ENCODE measurements around the gene HIVEP3.

The HIVEP3 gene

DNA sequence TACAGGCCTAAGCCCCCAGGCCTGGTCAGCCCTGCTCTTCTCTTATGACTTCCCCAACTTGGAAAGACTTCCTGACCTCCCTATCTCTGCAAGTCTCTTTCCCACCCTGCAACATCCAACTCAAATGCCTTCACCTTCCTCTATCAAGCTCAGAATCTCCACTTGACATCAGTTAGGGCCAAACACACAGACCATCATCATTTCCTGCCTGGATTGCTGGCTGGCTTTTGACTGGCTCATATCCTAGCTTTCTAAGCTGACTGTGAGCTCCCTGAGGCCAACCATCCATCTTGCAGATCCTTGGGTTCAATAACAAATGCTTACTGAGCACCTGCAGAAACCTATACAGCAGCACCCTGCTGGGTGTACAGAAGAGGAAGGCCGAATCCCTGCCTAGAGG is 296.9 kb downstream of the HIVEP3 start:
- peak in 1 of 2 experiments; percentile 10 for DNase-seq

DNA sequence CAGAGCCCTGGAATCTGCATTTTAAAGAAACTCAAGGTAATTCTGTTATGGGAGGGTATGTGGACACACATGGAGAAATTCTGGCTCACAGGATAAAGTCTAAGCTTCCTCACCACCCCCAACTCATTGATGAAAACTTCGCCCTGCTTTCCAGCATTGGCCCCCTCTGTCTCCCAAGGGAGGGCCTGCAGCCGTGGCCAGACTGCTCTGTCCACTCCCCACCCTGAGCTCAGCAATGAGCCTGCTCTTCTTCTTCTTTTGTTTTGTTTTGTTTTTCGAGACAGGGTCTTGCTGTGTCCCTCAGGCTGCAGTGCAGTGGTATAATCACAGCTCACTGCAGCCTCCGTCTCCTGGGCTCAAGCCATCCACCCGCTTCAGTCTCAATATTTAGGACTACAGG is 297.5 kb downstream of the HIVEP3 start:
- DNase-seq = no peak

DNA sequence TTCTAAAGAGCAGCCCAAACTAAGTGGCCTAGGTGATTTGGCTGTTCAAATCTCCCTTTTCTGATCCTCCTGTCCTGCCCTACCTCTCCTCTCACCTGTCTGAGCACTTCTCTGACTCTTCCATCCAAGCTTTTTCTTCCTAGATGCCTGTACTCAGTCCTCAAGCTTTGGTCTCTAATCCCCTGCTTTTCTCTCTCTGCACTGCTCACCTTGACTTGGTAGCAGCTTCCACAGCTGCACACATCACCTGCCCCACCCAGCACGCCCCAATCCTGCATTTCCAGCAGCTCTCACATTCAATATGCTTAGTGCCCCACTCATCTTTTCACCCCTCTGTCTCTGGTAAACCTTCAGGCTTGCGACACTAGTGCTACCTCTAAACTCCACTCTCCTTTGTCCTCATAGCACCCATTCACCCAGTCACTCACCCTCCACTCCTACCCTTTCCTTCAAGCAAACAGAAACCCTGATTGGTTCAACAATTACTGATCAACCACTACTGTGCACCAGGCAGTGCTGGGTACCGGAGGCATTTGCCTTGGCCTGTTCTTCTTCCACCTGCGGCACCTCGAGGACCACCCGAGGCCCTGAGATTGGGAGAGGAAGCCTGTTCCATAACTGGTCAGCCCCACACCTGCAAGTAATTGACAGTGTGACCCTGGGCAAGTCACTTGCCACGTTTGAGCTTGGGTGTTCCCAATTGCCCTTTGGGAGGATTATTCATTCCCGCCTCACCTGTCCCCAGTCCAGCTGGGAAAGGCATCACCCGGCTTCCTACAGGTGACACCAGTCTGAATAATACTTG is 298.2 kb downstream of the HIVEP3 start:
- peak; percentile 8 to 13 for DNase-seq

DNA sequence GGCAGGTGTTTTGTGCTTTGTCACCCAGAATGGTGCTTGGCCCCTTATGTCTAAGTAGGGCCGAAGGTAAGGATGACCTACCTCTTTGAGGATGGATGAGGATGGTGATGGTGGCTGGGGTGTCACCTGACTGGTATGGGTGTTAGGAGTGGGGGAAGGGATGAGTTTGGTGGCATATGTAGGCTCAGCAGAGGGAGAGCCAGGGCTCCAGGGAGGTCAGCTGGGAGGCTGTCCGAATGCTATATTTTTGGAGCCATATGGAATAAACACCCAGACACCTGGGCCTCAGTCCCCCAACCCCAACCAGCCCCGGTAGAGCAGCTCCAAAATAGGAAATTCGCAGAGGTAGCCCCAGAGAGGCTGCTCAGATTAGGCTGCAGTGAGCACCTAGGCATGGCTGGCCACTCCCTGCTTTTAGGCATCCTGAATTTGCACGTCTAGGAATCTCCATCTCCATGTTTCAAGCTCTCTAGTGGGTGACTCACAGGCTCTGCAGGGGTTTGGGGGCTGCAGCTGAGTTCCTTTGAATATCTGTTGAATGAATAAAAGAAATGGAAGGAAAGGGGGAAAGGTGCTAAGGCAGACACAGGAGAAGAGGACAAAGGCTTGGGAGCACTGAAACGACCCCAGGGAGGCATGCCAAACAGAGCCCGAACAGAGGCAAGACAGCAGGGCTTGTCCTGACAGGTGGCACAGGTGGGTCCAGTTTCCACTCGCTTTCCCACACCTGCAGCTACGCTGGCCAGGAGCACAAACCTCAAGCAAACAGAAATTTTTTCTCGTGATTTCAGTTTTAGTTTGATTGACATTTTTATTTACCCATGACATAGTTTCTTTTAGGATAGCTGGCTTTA is 299.0 kb downstream of the HIVEP3 start:
- peak in 1 of 2 experiments; percentile 9 for DNase-seq

DNA sequence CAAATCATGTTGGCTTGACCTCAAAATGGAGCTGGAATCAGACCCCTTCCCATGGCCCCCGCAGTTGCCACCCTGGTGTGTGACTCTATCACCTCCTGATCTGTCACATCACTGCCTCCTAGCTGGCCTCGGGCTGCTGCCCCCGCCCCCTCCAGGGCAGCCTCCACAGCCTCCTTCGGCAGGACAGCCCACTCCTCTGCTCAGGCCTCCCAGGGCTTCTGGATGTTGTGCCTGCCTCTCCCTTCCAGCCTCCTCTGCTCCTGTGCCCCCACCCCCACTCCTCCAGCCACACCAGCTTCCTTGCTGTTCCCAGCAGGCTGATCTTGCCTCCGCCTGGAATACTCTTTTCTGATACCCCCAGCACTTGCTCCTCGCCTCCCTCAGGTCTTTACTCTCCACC is 299.9 kb downstream of the HIVEP3 start:
- DNase-seq = no peak

DNA sequence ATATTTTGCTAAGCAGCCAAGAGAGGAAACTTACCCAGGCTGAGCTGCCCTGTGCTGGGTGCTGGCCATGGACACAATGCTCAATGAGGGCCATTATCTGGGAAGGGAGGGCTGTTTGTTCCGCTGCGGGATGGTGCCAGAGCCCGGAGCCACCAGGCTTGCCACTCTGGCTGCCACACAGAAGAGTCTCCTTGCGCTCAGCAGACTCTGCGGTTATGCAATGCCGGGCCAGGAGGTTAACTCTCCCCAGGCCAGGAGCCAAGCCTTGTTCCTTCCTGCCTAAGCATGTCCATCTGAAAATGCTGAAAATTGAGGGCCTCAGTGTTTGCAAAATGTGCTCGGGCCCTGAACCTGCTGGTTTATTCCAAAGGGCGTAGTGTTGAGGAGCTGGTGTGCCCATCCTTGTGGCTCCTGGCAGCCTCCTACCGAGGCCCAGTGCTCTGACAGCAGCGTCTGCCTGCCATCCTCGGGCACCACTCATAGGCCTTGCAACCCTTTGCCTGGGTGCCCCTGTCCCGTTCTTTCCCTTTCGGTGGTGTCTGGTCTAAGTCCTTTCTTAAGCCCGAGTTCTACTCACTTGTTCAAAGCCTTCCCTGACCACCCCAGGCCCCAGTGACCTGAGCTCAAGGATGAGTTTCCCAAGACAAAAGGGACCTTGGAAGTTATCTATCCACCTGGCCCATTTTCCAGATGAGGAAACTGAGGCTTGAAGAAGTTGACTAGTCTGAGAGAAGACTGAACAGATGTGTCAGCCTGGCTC is 300.5 kb downstream of the HIVEP3 start:
- no peak for DNase-seq

DNA sequence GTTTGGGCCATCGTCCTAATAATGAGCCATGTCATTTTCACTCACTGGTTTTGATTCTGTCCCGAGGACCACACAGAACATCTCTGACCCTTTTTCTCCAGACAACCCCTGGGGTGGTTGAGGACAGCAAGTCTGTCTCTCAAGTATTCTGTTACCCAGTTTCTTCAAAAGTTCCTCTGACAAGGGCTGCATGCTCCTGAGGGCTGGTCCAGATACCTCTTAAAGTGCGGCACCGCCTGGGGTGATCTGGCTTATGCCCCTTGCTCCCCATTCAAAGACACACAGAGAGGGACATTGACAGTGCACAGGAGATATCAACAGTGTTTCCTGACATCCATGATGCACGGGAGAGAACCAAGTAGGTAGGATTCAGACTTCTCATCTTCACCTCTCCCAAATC is 301.4 kb downstream of the HIVEP3 start:
- DNase-seq = no peak

DNA sequence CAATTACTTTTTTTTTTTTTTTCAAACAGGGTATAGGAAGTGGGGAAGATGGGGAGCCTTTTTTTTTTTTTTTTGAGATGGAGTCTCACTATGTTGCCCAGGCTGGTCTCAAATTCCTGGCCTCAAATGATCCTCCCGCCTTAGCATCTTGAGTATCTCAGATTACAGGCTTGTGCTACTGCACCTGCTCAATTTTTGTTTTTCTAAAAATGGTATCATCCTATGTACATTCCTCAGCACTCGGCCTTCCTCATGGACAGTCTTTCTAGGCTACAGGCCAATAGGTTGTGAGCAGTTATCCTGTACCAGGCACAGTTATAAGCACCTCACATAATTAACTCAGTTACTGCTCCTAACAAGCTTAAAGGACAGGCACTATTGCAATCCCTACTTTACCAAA is 302.2 kb downstream of the HIVEP3 start:
- DNase-seq = no peak

DNA sequence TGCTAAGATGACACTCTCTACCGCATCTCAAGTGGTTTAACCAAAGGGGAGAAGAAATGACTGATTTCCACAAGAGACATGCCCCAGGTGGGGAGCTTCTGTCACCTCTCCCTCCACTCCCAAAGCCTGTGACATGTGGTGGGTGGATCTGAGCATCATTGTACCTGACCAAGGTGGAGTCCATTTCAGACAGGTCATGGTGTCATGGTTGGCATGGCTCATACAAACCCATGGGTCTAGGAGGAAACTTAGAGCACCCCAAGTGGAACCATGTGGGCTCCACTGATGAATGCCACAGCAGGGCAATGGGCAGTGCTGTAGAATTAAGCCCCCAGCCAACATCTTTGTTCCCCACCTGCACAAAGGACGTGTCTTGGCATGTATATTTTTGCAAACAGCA is 302.7 kb downstream of the HIVEP3 start:
- DNase-seq = no peak

DNA sequence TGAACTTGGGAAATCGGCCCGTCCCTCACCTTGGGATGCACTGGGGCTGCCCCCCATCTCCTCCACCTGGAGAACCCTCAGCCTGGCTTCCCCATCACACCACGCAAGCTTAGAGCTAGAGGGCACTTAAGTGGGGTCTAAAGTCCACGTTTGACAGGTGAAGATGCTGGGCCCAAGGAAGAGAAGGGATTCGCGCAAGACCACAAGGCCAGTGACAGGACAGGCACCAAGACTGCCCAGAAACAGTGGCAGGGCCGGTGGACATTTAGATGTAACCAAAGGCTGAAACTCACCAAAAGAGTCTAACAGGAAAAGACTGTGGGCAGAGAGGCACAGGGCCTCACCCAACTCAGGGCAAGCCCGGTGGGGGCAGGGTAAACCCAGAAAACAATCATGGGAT is 303.4 kb downstream of the HIVEP3 start:
- no peak for DNase-seq

DNA sequence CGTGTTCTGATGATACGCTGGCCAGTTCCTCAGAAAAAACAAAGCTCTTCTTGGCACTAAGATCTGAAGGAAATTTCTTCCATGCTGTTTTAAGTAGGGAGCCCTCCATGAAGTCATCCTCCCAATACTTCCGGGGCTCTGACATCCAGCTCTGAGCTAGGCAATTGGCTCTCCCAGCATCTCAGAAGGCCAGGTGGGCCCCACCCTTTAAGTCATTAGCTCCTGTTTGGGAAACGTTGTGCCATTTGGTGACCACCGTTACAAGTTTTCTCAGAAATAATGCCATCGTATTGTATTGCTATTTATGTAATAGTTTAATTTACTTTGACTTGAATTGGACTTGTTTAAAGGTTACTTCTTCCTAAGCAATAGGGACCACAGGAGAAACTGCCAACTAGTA is 303.9 kb downstream of the HIVEP3 start:
- DNase-seq = no peak

DNA sequence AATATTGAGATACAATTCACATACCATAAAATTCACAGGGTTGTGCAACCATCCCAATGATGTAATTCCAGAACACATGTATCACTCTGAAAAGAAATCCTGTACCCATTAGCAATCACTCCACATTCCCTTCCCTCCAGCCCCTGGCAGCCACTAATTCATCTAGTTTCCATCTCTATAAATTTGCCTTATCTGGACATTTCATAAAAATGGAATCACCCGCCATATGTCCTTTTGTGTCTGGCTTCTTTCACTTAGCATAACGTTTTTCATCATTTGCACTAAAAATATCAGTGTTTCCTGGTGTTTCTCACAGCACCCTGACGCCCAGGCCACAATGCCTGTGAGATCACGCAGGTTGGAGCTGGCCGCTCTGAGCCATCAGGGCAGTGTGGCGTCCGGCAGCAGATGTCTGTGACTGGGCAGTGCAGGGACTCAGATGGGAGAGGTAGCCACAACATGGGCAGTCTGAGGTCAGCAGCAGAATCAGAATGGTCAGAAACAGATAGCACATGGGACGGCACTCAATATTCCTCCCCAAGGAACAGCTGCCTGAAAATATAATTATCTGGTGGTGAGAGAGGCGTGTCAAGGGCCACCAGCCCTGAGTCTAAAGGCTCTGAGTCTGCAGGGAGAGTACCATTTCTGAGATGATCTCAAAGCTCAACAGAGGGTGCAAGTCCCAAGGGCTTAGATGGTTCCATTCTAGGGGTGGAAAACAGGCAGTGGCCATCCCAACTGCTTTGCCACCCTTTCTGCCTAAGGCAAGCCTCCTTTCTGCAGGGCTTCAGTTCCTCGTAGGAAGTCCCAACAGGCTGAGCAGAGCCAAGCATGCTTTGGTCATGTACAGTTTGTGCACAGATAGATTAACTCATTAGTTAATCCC is 304.8 kb downstream of the HIVEP3 start:
- peak; percentile 1 to 4 for DNase-seq

DNA sequence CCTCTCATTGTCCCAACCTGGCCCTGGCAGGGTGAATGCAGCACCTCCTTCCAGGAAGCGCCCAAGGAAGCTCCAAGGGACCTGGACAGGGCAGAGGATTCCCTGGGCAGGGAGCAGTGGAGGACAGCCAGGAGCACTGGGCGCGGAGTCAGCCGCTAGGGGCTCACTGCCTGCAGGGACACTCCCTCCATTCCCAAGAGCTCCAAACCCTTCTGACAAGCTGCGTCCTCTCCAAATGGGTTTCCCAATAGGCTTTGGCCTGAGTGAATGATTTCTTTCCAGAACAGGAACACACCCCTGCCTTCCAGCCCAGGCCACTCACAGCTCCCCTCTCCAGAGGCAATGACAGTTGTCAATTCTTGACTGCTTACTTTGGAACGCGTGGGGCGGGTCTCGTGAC is 305.8 kb downstream of the HIVEP3 start:
- peak; percentile 9 to 11 for DNase-seq

DNA sequence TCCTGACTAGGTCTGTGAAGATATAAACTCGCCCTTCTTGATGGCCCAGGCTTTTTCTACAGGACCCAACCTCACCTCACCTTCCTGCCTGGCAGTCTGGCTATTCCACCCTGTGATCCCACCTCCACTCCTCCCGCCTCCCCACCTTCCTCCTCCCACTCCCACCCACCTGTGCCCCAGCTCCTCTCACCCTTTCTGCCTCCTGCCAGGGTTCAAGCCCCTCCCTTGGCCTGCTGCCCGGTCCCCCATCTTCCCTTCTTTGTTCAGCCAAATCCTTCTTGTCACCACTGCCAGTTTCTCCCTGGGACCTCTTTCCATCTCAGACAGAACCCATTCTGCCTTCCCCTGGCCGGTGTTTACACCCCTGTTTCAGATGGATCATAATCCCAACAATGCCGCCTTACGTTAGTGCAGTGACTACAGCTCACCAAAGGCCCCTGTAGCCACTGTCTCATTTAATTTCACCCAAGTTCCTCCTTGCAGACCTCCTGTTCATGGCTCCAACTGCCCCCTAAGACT is 306.7 kb downstream of the HIVEP3 start:
- DNase-seq = peak; percentile 2 to 13

DNA sequence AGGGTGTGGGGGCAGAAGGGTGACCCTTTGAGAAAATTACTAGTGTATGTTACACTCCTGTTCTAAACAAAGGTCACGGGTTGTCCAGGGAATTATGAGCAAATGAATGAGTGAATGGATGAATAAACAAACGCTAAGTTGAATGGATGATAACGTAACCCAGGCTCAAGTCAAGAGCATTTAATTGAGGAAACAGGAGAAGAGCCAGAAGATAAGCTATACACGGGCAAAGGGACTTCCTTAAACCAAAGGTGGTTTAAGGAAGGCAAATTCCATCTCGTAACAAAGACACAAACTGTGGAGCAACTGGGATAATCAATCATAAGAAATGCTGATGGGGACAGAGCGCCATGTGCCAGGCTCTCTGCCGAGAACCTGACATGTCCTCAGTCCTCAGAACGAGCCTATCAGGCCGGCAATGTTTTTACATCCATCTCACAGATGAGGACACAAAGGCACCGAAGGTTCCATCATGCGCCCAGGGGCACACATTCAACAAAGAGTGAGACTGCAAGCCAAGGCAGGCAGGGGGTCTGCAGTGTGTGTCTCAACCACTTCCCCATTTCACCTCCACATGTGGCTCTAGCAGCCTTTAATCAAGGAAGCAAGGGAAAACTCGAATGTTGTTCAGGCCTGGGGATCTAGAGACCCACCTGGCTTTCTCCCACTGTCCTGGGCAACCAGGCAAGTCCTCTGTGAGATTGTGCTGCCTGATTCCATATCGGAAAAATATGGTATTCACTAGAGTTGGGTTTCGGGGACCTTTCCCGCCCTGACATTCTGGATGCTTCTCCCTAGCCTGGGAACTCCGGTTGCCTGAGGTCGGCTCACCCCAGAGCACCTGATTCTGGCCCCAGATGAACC is 307.4 kb downstream of the HIVEP3 start:
- peak in 1 of 2 experiments; percentile 13 for DNase-seq

DNA sequence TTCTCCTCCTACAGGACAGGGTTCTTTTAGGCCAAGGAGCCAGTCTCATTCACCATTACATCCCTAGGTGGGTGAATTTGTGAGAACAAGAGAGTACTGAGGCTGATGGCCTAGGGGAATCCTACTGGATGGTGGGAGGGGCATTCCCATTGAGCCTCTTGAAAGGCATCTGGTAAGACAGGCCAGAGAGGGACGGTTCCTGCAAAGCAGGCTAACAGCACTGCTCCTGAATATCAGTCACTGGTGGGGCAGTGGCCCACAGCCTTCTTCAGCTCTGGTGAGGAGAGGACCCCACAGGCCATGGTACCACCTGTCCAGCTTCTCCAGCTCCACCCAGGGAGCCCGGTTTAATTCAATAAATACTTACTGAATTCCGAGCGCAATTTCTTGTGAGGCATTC is 308.4 kb downstream of the HIVEP3 start:
- peak in 1 of 2 experiments; percentile 11 for DNase-seq

DNA sequence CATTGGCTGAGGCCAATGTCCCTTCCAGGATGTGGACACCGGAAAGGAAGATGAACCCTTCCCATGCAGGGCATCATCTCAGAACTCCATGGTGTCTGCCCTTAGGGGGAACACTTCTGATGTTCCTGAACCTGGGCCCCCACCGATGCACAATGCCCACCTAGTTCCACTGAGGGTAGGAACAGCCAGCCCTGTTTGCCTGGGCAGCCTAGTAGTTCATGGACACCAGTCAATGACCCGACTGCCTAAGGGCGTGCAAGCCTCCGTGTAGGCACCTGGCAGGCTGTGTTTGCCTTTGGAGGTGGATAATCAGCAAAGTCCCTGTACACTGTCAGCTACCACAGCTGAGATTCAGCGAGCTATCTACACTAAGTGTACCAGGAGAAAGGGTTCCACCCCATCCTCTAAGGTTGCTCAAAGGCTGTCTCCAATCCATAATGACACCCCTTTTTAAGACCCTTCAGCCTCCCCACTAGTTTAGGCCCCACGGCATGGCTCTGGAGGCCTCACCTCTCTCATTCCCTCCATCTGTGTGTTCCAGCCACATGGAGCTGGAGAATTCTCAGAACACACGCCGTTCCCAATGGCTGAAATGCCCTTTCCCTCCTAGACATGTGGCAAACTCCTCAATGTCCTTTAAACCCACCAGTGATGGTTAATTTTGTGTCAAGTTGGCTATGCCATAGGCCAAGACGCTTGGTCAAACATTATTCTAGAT is 309.4 kb downstream of the HIVEP3 start:
- peak in 1 of 2 experiments; percentile 7 for DNase-seq

DNA sequence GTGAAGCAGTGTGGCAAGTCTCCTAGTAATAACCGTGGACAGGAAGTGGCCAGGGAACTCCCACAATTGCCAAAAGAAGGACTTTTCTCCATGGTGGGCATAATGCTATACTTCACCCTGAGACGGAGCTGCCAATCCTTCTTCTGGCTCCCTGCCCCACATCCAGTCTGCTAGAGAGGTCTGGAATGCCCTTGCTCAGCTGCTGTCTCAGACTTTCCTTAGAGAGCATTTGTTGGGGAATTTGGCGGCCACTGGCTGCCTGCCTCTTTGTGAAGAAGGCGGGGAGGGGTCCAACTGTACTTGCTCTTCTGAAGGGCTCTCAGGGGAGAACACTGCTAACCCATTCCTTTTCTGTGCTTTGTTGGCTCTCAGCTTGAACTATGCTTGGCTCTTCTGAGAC is 310.5 kb downstream of the HIVEP3 start:
- peak; percentile 7 to 12 for DNase-seq

DNA sequence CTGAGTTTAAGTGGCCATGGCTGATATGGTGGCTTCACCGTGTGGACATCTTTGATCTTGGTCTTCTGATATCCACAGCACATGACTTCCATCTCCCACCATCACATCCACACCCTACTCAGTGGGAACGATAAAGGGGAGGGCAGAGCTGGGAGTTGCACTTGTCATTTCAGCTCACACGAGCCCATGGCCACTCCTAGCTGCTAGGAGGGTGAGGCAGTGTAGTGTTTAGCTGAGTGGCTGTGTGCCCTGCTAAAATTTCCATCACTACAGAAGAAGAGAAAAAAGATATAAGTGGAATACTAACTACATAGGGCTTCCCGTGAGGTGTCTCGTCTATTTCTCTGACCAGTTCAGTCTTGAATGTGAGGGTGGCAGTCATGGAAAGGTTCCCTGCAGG is 310.9 kb downstream of the HIVEP3 start:
- peak in 1 of 2 experiments; percentile 7 for DNase-seq

DNA sequence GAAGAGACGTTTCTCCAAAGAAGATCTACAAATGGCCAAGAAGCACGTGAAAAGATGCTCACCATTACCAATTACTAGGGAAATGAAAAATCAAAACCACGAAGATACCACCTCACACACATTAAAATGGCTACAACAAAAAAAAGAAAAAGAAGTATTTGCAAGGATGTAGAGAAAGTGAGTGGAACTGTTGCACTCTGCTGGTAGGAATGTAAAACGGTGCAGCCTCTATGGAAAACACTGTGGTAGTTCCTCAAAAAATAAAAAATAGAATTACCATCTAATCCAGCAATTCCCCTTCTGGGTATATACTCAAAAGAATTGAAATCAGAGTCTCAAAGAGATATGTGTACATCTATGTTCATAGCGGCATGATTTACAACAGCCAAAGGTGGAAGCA is 318.8 kb downstream of the HIVEP3 start:
- no peak for DNase-seq
